Measurements from ENCODE around the gene CTNNA1.

The CTNNA1 gene

DNA sequence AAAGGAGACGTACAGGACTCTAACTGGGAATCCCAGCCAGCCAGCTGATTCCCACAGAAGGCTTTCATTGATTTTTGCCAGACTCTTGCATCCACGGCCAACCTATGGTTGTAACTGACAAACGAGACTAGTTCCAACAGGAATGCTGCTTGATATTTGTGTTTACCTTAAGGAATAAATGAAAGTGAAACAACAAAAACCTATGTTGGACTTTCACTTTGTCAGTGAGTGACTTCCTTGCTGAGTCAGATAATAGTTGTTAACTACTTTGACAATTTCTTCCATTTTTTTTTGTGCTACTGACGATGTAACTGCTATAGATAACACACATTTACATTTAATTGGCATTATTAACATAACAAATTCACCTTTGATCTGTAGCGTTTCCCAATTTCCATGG, 185.3 kb downstream of the CTNNA1 start:
- Histone ChIP-seq H3K9ac (ENCODE audit: insufficient read length, low read depth) (no peak overlapping the region), H3K4me3 (ENCODE audit: insufficient read length, low read depth) (no peak overlapping the region), H3K9me3 (ENCODE audit: insufficient read depth, low read length) (no peaks in the 10 kb centered on the region), H3K4me1 (ENCODE audit: insufficient read depth, insufficient read length) (peaks cover 4% of the 10 kb centered on the region), H3K27me3 (ENCODE audit: insufficient read depth, insufficient read length) (no peaks in the 10 kb centered on the region), H3K36me3 (ENCODE audit: insufficient read depth, insufficient read length, low read length) (peaks cover 25% of the 10 kb centered on the region)
- no peak for DNase-seq (ENCODE audit: low read depth, low spot score)
- TF ChIP-seq YY1 (IDR thresholded peaks at IDR 0.05; ENCODE audit: insufficient read depth, insufficient read length) (no peak), ZNF274 (IDR thresholded peaks at IDR 0.05; ENCODE audit: low read depth, low read length) (no peak), SUZ12 (IDR thresholded peaks at IDR 0.05; ENCODE audit: extremely low read depth, insufficient read depth, insufficient read length) (no peak)

DNA sequence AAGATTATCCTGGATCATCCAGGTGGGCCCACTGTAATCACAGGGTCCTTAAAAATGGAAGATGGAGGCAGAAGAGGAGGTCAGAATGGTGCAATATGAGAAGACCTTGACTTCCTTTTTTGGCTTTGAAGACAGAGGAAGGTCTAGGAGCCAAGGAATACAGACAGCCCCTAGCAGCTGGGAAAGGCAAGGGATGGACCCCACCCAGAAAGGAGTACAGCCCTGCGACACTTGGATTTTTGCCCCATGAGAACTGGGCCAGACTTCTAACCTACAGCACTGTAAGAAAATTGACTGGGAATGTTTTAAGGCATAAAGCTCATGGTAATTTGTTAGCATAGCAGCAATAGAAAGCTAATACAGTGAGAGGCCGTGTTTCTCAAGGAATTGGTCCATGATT, 188.8 kb downstream of the CTNNA1 start:
- H3K36me3 ChIP-seq (ENCODE audit: insufficient read depth, insufficient read length, low read length) = peaks cover 4% of the 10 kb centered on the region
- no peaks in the 10 kb centered on the region for H3K9me3 ChIP-seq (ENCODE audit: insufficient read depth, low read length)

DNA sequence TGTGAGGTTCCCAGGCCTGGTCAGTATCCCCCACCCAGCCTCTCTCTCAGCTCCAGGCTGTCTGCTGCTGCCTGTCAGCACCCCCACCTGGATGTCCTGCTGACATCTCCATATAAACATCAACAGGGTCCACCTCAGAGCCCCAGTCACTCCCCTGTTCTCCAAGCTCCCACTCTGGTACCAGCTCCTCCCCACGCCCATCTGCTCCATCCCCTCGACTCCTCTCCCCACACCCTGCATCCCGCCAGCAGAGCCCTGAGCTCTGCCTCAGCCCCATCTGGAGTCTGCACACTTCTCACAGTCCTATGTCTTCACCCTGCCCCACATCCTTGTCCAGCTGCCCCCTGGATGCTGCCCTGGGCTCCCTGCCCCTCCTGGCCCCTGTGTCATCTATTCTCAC, 189.6 kb downstream of the CTNNA1 start:
- peaks cover 9% of the 10 kb centered on the region for H3K36me3 ChIP-seq (ENCODE audit: insufficient read depth, insufficient read length, low read length)
- H3K9me3 ChIP-seq (ENCODE audit: insufficient read depth, low read length) = no peaks in the 10 kb centered on the region
- TF ChIP-seq YY1 (IDR thresholded peaks at IDR 0.05; ENCODE audit: insufficient read depth, insufficient read length) (no peak), ZNF274 (IDR thresholded peaks at IDR 0.05; ENCODE audit: low read depth, low read length) (no peak), SUZ12 (IDR thresholded peaks at IDR 0.05; ENCODE audit: extremely low read depth, insufficient read depth, insufficient read length) (no peak)
- H3K9ac ChIP-seq (ENCODE audit: insufficient read length, low read depth) = no peak overlapping the region
- DNase-seq (ENCODE audit: low read depth, low spot score) = no peak
- H3K27me3 ChIP-seq (ENCODE audit: insufficient read depth, insufficient read length) = no peaks in the 10 kb centered on the region
- H3K4me1 ChIP-seq (ENCODE audit: insufficient read depth, insufficient read length) = peaks cover 10% of the 10 kb centered on the region
- no peak overlapping the region for H3K4me3 ChIP-seq (ENCODE audit: insufficient read length, low read depth)

More for the DNA sequence above, 188.8 kb downstream of the CTNNA1 start:
- DNase-seq (ENCODE audit: low read depth, low spot score) = no peak
- Histone ChIP-seq H3K9ac (ENCODE audit: insufficient read length, low read depth) (no peak overlapping the region), H3K4me1 (ENCODE audit: insufficient read depth, insufficient read length) (peaks cover 12% of the 10 kb centered on the region), H3K4me3 (ENCODE audit: insufficient read length, low read depth) (no peak overlapping the region), H3K27me3 (ENCODE audit: insufficient read depth, insufficient read length) (no peaks in the 10 kb centered on the region)
- TF ChIP-seq SUZ12 (IDR thresholded peaks at IDR 0.05; ENCODE audit: extremely low read depth, insufficient read depth, insufficient read length) (no peak), ZNF274 (IDR thresholded peaks at IDR 0.05; ENCODE audit: low read depth, low read length) (no peak), YY1 (IDR thresholded peaks at IDR 0.05; ENCODE audit: insufficient read depth, insufficient read length) (no peak)

GRCh38 chr5:138943599-138944173, 190.5 kb downstream of the CTNNA1 start:
- Histone ChIP-seq H3K4me3 (ENCODE audit: insufficient read length, low read depth) (no peak overlapping the region), H3K27me3 (ENCODE audit: insufficient read depth, insufficient read length) (no peaks in the 10 kb centered on the region), H3K4me1 (ENCODE audit: insufficient read depth, insufficient read length) (peaks cover 16% of the 10 kb centered on the region), H3K36me3 (ENCODE audit: insufficient read depth, insufficient read length, low read length) (peaks cover 9% of the 10 kb centered on the region), H3K9ac (ENCODE audit: insufficient read length, low read depth) (no peak overlapping the region), H3K9me3 (ENCODE audit: insufficient read depth, low read length) (no peaks in the 10 kb centered on the region)
- no peak for DNase-seq (ENCODE audit: low read depth, low spot score)
- TF ChIP-seq ZNF274 (IDR thresholded peaks at IDR 0.05; ENCODE audit: low read depth, low read length) (no peak), YY1 (IDR thresholded peaks at IDR 0.05; ENCODE audit: insufficient read depth, insufficient read length) (no peak), SUZ12 (IDR thresholded peaks at IDR 0.05; ENCODE audit: extremely low read depth, insufficient read depth, insufficient read length) (no peak)

DNA sequence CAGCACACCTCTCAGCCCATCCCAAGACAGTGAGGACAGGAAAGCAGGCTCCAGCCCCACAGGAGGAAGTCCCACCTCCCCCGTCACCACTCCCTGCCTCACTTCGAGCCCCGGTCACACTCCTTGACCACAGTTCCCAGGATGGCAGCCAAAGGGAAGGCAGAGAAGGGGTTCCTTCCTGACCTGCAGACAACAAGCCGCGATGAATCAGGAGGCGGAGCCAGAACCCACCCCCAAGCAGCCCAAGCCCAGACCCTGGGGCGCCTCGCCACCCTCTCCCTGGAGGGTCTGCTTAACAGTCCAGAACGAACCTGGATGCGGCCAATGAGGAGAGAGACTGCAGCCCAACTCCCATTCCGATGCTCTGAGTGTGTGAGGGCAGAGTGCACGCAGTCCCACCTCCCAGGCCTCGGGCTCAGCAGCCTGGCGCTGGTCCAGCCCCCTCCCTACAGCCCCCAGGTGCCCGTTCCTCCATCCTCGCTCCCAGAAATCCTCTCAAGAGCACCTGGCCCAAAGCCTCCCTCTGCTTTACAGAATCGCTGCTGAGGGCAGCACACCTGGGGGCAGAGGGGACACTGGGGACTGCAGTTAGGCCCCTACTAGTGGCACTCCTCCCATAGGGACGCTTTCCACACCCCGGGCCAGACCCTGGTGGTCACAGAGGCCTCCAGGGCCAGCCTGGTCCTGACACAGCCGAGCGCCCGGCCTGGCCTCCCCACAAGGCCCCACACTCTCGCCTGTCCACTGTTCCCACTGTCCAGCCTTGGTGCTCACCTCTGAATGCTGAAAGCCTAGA, 191.5 kb downstream of the CTNNA1 start:
- H3K9me3 ChIP-seq (ENCODE audit: insufficient read depth, low read length) = no peaks in the 10 kb centered on the region
- no peaks in the 10 kb centered on the region for H3K27me3 ChIP-seq (ENCODE audit: insufficient read depth, insufficient read length)
- TF ChIP-seq YY1 (IDR thresholded peaks at IDR 0.05; ENCODE audit: insufficient read depth, insufficient read length) (no peak), ZNF274 (IDR thresholded peaks at IDR 0.05; ENCODE audit: low read depth, low read length) (no peak), SUZ12 (IDR thresholded peaks at IDR 0.05; ENCODE audit: extremely low read depth, insufficient read depth, insufficient read length) (no peak)
- DNase-seq (ENCODE audit: low read depth, low spot score) = no peak
- peaks cover 19% of the 10 kb centered on the region for H3K4me1 ChIP-seq (ENCODE audit: insufficient read depth, insufficient read length)
- no peak overlapping the region for H3K9ac ChIP-seq (ENCODE audit: insufficient read length, low read depth)
- H3K4me3 ChIP-seq (ENCODE audit: insufficient read length, low read depth) = no peak overlapping the region
- peaks cover 9% of the 10 kb centered on the region for H3K36me3 ChIP-seq (ENCODE audit: insufficient read depth, insufficient read length, low read length)

GRCh38 chr5:138945421-138946240, 192.4 kb downstream of the CTNNA1 start:
- peaks cover 20% of the 10 kb centered on the region for H3K4me1 ChIP-seq (ENCODE audit: insufficient read depth, insufficient read length)
- H3K36me3 ChIP-seq (ENCODE audit: insufficient read depth, insufficient read length, low read length) = peaks cover 9% of the 10 kb centered on the region
- no peak for TF ChIP-seq YY1 (IDR thresholded peaks at IDR 0.05; ENCODE audit: insufficient read depth, insufficient read length)
- TF ChIP-seq SUZ12 (IDR thresholded peaks at IDR 0.05; ENCODE audit: extremely low read depth, insufficient read depth, insufficient read length) = no peak
- no peak for TF ChIP-seq ZNF274 (IDR thresholded peaks at IDR 0.05; ENCODE audit: low read depth, low read length)
- no peaks in the 10 kb centered on the region for H3K9me3 ChIP-seq (ENCODE audit: insufficient read depth, low read length)
- no peaks in the 10 kb centered on the region for H3K27me3 ChIP-seq (ENCODE audit: insufficient read depth, insufficient read length)
- no peak for DNase-seq (ENCODE audit: low read depth, low spot score)
- H3K4me3 ChIP-seq (ENCODE audit: insufficient read length, low read depth) = no peak overlapping the region
- peak overlapping the region; percentile 28 for H3K9ac ChIP-seq (ENCODE audit: insufficient read length, low read depth)

DNA sequence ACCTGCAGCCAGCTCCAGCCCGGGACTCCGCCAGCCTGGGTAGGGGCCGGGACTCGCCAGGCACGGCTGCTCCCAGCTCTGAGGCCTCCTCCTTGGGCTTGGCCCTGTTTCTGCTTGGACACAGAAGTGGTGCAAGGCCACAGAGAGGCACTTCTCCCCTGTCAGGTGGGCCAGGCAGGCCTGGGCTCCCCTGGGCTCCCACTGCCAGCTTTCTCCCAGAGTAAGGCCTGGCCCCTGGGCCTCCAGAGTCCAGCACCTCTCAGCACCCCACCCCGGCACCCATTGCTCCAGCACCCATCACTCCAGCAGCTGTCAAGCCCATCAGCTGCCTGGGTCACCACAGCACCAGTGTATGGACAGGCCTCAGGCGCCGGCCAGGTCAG, 193.0 kb downstream of the CTNNA1 start:
- TF ChIP-seq ZNF274 (IDR thresholded peaks at IDR 0.05; ENCODE audit: low read depth, low read length) (no peak), YY1 (IDR thresholded peaks at IDR 0.05; ENCODE audit: insufficient read depth, insufficient read length) (no peak)
- Histone ChIP-seq H3K27me3 (ENCODE audit: insufficient read depth, insufficient read length) (no peaks in the 10 kb centered on the region), H3K36me3 (ENCODE audit: insufficient read depth, insufficient read length, low read length) (peaks cover 9% of the 10 kb centered on the region), H3K4me3 (ENCODE audit: insufficient read length, low read depth) (no peak overlapping the region), H3K9ac (ENCODE audit: insufficient read length, low read depth) (no peak overlapping the region), H3K4me1 (ENCODE audit: insufficient read depth, insufficient read length) (peaks cover 22% of the 10 kb centered on the region), H3K9me3 (ENCODE audit: insufficient read depth, low read length) (no peaks in the 10 kb centered on the region)
- no peak for DNase-seq (ENCODE audit: low read depth, low spot score)
